D341Med (cell line): ENCODE results near the gene BCL2L12.
"Not testable (repeated sequence)": the region's sequence is repeated elsewhere in the genome, so short reads cannot be mapped to it uniquely, and the experiment has no call there.

Source experiments
- DNase-seq: peaks from one replicate; pipeline ENCODE4 v3.0.0; 2012; ENCODE audit warnings: low spot score

BCL2L12 gene

DNA sequence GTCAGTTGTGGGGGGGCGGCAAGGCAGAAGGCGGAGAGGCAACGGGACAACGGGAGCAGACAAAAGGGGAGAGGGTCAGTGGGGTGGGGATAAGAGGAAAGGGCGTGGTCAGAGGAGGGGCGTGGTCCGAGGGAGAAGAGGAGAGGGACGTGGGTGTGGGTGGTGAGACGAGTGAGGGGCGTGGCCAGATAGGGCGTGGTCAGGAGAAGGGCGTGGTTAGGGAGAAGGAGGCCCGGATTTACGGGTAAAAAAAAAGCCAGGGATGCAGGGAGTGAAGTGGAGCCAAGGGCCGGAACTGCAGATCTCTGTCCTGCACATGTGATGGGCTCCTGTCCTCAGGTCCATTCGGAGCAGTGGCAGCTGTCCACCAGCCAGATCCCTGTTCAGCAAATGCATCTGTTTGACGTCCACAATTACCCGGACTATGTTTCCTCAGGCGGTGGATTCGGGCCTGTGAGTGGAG is 46.7 kb downstream of the BCL2L12 start:
- DNase-seq = peak; percentile 76

DNA sequence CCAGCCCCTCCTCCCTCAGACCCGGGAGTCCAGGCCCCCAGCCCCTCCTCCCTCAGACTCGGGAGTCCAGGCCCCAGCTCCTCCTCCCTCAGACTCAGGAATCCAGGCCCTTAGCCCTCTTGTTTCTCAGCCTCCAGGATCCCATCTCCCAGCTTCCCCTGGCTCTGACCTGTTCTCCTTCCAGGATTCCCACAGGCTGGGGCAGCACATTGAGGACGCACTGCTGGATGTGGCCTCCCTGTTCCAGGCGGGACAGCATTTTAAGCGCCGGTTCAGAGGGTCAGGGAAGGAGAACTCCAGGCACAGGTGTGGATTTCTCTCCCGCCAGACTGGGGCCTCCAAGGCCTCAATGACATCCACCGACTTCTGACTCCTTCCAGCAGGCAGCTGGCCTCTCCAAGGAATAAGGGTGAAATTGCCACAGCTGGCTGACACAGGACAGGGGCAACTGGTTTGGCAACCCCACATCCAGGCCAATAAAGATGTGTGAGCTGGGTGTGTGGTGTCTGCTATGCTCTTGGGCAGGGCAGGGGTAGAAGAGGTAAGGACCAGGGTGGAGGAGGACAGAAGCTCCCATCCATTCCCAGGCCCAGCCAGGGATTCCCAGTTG is 47.6 kb downstream of the BCL2L12 start:
- DNase-seq = no peak

DNA sequence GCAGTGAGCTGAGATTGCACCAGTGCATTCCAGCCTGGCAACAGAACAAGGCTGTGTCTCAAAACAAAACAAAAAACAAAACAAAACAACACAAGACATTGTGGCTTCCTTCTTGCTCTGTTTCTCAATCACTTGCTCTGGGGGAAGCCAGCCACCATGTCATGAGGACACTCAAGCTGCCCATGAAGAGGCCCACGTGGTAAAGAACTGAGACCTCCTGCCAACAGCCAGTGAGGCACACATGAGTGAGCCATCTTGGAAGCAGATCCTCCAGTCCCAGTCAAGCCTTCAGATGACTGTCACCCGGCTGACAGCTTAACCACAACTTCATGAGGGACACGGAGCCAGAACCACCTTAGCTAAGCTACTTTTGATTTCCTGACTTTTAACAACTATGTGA is 50.4 kb downstream of the BCL2L12 start:
- no peak for DNase-seq

DNA sequence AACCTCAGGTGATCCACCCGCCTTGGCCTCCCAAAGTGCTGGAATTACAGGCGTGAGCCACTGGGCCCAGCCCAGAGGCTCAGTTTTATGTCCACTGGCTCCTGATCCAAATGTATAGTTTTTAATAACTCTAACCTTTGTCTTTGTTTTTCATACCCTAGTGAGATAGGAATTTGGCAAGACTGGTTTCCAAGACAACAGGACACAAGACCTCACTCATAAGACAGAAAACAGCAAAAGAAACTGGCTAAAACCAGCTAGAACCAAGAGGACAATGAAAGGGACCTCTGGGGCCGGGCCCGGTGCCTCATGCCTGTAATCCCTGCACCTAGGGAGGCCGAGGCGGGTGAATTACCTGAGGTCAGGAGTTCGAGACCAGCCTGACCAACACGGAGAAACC is 52.8 kb downstream of the BCL2L12 start:
- DNase-seq = no peak

DNA sequence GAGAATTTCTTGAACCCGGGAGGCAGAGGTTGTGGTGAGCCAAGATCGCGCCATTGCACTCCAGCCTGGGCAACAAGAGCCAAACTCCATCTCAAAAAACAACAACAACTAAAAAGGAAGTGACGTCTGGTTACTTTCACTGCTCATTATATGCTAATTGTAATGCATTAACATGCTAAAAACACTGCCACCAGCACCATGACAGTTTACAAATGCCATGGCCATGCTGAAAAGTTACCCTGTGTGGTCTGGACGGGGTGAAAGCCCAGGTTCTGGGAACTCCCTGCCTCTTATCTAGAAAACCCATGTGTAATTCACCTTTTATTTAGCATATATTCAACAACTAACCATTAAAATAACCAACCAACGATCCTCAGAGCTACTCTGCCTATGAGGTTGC is 53.3 kb downstream of the BCL2L12 start:
- DNase-seq = no peak

DNA sequence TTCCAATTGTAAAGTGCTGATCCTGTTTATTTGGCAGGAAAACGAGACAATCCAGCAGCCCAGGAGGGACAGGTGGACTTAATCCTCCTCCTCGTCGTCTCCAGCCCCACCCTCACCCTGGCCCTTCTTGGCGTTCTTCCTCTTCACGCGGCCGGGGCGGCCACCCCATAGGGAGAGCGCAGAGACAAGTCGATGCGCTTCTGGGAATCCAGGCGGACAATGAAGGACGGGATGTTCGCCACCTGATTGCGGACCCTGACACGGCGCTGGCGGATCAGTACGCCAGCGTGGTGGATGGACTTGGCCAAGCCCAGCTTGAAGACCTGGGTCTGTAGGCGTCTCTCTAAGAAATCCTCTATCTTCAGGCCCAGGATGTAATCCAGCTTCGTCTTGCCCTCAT is 53.7 kb downstream of the BCL2L12 start:
- not testable (repeated sequence) for DNase-seq
